GM21360 (cell line): Measurements from ENCODE around the gene ZDHHC4.
A peak's percentile ranks its signal among the peaks of the same experiment; 100 is the strongest.

Experiments used
- ATAC-seq: cut with Tn5 transposase; IDR thresholded peaks from one replicate; pipeline ENCODE4 v1.9.1; 2021; ENCODE audit warnings: mild to moderate bottlenecking, moderate library complexity; ENCODE audit not compliant: unreplicated experiment

ZDHHC4 gene

DNA sequence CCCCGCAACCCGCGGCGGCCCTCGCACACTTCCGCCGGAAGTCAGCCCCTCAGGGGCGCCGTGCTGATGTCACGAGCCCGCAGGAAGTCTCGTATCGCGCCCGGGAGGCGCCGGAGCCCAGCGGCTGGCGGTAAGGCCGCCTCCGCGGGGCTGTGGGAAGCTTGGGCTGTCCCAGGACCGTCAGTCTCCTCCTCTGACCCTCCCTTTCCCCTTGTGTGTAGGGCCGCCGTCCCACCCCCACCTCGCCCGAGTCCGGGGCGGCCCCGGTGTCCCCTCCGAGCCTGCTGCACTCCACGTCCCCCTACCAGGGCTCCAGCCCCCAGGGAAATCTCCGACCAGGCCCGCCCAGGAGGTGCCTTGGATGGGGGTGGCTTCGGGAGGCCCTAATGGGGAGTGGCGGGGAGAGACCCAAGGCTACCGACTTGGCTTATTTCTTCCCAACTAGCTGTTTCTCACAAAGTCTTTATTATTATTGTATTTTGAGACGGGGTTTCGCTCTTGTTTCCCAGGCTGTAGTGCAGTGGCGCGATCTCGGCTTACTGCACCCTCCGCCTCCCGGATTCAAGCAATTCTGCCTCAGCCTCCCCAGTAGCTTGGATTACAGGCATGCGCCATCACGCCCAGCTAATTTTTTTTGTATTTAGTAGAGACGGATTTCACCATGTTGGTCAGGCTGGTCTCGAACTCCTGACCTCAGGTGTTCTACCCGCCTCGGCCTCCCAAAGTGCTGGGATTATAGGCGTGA, at the start of gene ZDHHC4:
Gene ZDHHC4 (plus strand): TSS at position 86 of the 745 bp plus-strand sequence. CDS start 3,108 bp downstream, outside the sequence.
- ATAC-seq = peak; percentile 95

DNA sequence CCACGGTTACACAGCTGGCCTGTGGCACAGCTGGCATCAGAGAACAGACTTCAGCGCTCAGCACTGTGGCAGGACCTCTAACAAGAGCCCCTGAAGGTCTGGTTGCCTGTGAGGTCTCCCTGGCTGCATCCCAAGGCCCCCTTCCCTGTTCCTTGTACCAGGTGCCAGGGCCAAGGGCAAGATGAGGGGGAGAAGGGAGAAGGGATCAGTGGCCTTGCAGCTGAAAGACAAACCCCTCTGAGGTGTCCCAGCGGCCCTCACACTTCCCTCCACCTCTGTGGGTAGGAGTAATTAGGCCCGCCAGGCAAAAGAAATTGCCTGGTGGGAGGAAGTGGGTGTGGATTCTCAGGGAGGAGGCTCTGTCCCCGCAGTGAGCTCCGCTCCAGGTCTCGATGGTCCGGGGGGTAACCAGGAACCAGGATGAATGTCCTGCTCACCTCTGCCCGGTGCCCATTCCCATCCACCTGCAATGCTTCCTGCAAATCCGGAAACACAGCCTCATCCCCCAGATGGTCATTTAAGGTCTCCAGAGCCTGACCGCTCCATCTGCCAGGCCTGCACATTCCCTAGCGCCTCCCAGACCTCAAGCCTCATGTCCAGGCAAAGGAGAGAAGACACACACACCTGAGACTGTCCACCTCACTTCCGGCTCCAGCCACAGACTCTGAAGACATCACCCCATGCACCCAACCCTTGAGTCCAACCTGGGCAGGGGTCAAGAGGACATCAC, 48.7 kb upstream of the ZDHHC4 start:
- ATAC-seq = no peak

DNA sequence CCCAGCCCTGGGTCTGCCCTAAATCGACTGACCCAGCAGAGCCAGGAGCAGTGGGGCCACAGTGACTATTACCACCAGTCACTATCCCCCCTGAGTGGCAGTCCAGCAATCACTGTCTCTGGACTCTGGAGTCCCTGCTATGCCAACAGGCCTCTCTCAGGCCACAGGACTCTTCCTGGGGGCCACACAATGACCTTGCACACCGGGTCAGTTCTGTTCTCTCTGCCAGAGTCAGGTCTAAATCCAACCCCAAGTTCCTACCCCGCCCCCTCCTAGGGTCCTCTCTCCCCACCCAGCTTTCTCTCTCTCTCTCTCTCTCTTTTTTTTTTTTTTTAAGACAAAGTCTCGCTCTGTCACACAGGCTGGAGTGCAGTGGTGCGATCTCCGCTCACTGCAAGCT, 47.6 kb upstream of the ZDHHC4 start:
- ATAC-seq = no peak

DNA sequence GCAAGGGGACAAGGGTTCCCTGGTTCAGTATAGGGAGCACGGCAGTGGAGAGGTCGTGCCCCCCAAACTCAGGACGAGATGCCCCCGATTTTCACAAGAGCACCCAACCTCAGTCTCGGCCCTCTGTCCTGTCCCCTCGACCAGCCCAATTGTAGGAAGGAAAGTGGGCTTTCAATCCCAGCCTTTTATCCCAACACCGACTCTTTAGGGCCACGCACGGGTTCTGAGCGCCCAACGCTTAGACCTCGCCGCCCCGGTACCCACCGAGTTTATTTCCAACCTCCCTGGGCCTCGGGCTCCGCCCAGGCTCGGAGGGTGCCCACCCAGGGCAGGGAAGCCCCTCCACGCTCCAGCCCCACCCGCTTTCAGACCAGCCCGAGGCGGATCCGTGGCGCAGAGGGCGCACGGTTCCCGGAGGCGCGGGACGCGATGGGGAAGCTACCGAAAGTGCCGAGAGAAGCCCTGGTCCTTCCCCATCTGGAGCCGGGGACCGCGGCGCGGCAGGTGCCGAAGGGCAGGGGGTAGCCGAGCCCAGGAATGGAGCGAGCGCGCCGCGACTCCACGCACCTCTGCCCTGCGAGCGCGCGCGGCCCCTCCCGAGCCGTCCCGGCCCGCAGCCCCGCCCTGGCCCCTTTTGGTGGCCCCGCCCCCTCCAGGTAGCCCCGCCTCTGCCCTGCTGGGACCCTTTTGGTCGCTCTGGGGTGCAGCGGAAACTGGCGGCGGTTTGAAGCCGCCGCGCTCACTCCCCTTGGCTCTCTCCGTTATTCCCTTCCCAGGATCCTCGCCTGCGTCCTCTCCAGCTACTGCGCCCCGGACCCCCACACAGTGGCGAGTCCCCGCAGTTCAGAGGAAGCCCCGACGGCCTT, 46.4 kb upstream of the ZDHHC4 start:
- ATAC-seq = no peak

DNA sequence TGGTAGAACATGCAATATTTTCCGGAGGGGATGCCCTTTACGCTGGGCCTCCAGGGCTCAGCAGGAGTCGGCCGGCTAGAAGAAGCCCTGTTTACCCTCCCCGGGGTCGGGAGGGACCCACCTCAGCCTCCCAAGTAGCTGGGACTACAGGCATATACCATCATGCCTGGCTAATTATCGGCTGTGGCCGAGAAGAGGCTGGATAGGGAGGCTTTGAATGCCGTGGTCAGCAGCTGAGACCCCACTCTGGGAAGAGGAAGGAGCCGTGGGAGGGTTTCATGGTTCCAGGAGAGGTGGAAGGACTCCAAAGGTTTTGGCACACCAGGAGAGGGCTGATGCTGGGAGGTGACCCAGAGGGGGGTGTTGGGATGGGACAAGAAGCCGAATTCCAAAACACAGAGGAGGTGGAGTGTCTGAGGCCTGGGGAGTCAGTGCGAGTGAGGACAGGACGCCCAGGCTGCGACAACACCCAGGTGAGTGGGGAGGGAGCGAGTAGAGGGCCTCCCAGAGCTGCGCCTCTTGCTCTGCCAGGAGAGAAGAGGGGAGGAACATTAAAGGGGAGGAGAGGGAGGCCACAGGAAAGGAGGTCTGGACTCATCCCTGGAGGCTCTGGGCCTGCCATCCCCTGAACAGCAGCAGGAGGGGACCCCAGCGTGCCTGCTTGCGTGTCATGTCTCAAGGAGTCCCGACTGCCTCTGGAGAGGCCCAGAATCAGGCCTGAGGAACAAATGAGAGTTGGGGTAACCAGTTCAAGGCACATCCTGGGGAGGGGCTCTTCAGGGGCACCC, 45.6 kb upstream of the ZDHHC4 start:
- no peak for ATAC-seq

DNA sequence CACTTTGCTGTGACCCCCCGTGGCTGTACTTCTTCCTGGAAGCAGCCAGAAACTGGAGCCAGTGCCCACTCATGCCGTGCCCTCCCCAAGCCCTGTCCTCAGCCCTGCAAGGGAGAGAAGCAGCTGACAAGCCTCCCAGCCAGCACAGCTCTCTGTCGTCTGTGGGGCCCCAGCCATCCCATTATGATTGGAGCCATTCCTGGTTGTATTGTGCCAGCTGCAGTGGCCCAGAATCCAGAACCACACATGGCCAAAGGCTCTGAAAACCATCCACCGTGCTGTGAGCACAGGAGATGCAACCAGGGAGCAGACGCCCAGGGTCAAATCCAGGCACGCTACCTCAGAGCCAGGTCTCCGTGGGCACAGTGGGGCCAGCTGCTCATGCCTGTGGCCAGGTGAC, 44.7 kb upstream of the ZDHHC4 start:
- ATAC-seq = no peak

DNA sequence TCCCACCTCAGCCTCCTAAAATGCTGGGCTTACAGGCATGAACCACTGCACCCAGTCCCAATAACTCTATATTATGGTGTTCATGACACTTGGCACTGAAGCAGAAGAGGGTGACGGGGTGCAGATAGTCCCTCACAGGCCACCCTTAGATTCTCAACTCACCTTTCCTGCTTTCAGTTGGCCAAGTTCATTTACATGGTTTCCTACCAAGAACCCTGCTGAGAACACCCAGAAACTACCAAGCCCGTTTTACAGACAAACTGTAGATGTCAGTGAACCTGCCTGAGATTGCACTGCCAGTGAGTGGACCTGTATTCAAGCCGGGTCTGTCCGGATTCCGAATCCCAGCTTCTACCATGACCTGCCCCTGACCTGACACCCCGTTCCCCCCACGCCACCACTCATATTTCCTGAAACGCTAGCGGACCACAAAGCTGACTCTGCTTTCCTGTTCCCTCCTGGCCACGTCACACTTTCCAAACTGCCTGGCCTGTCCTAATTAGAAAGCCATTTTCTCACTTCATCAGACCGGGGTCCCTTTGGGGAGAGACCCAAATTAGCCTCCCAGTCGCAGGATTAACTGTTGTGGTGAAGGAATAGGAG, 43.3 kb upstream of the ZDHHC4 start:
- no peak for ATAC-seq

DNA sequence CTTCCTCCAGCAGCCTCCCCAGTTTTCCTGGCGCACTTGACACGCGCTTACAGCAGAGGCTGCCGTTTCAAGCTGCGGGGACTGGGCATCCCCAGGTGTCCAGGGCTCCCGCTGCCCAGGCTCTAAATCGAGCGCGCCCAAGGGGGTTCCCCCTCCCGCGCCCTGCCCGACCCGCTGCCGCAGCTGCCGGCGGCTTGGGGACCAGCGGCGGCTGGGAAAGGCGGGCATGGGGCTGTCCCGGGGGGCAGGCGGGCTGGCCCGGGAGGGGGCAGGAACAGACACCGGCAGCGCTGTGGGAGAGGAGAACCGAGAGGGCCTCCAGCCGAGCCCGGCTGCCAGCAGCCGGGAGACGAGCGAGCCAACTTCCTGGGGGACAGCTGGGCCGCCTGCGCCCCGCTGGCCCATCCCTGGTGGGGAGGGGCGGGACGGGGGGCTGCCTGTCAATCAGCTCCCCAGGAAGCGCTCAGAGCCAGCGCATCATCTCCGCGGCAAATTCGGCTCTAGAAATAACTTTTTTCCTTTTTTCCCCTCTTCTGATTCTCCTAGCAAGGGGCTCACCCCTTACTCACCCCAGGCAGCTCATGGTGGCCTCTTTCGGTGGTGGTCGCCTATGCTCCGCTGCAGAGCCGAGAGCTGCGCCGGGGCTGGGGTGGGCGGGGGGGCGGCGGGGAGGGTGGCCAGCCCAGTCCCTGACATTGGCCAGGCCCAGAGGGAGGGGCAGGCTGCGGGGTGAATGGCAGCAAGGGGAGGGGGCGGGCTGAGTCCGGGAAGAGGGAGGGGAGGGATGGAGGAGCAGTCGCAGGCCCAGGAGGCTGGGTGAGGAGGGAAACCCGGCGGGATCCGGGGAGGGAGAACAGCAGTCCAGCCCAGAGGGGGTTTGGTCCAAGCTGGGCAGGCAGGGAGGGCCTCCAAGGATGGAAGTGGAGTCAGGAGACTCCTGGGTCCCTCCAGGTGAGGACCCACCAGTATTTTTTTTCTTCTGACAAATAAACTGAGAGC, 40.7 kb upstream of the ZDHHC4 start:
- no peak for ATAC-seq

DNA sequence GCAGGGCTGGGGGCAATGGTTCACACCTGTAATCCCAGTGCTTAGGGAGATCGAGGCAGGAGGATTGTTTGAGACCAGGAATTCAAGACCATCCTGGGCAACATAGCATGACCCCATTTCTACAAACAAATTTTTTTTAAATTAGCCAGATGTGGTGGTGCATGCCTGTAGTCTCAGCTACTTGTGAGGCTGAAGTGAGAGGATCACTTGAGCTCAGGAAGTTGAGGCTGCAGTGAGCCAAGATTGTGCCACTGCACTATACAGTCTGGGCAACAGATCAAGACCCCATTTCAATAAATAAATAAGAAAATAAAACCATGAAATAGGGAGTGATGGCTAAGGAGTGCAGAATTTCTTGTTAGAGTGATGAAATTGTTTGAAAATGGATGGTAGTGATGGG, 34.9 kb upstream of the ZDHHC4 start:
- no peak for ATAC-seq

DNA sequence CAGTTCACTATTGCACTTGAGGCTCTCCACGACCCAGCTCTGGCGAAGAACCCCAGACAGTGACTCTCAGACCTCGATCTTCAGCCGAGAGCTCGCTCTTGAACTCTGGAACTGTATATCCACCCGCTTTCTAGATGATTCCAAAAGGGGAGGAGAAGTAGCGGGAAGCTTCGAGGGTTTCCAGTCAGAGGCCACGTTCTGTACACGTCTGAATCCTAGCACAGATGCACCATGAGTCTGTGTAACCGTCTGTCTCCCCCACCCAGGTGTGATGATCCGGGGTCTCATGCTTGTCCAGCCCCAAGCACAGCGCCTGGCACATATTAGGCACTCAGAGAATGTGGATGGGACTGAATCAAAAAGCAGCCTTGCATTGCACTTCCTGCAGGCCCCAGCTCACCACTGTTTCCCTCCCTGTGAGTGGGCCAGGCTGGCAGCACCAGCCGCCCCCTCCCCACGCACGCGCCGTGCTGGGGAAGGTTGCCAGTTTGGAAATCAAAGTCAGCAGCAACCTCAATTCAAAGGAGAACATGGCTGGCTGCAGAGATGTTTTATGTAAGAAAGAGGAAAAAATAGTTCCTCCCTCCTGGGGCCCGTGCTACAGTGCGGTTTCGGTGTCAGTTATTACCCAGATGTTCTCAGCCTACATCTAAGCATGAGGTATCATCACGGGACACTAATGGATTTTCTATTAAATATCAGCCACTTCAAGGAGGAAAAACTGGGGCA, 31.7 kb upstream of the ZDHHC4 start:
- ATAC-seq = no peak

DNA sequence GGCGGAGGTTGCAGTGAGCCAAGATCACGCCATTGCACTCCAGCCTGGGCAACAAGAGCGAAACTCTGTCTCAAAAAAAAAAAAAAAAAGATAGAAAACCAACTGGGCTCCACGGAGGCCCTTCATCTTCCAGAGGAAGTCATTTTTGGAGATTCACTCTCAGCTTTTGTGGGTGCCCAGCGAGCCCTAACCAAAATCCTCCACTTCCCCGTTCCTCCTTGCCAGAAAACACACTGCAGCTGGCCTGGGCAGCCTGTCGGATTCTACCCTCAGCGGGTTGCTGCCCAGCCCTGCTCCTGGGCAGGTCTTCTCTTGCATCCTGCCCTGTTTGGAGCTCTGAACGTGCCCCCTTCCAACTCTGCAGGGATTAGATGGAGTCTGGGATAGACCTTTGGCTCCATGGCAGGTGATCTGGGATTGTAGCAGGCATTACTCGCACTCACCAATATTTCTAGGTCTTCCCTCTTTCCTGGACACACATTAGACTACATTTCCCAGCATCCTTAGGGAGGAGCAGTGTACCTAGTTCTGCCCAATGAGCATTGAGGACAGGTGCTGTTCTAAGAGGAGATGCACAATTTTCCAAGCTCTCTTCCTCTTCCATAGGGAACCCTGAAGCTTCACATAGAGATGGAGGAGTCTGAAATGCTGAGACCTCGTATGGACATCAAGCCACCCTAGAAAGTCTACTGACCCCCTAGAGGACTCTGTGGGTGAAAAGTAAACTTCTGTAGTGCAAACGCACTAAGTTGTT, 30.6 kb upstream of the ZDHHC4 start:
- ATAC-seq = no peak

DNA sequence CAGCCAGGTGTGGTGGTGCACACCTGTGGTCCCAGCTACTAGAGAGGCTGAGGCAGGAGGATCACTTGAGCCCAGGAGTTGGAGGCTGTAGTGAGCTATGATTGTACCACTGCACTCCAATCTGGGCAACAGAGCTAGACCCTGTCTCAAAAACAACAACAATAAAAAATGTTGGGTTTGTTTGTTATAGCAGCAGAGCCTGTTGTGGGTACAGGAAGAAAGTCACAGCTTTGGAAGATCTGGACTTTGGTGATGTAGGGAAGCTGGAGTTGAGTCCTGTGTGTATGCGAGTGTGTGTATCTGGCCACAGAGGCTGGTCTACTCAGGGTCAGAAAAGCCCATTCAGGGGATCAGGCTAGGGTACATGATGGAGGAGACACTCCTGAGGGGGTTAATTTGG, 29.9 kb upstream of the ZDHHC4 start:
- no peak for ATAC-seq

DNA sequence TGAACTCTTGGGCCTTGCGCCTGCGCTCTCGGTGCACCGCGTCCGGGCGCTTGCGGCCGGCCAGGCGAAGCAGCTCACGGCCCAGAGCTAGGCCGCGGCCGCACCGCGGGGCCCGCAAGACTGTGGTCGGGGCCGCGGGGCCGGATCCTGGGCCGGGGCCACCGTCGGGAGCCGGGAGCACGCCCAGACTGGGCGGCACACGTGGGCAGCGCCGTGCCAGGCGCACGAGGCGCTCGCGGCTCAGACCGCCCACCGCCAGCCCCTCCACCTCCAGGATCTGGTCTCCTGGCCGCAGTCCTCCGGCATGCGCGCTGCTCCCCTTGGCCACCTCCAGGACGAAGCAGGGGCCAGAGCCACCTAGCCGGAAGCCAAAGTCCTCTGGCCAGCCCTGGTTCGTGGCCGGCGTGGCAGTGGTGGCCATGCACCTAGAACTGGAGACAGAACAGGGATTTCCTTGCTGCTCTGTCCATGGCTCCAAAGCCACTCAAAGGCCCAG, 26.2 kb upstream of the ZDHHC4 start, which contains the start of gene GRID2IP:
Gene GRID2IP (minus strand): TSS at position 446 of the 496 bp plus-strand sequence. CDS start 25 bp downstream, at position 421.
- ATAC-seq = no peak

DNA sequence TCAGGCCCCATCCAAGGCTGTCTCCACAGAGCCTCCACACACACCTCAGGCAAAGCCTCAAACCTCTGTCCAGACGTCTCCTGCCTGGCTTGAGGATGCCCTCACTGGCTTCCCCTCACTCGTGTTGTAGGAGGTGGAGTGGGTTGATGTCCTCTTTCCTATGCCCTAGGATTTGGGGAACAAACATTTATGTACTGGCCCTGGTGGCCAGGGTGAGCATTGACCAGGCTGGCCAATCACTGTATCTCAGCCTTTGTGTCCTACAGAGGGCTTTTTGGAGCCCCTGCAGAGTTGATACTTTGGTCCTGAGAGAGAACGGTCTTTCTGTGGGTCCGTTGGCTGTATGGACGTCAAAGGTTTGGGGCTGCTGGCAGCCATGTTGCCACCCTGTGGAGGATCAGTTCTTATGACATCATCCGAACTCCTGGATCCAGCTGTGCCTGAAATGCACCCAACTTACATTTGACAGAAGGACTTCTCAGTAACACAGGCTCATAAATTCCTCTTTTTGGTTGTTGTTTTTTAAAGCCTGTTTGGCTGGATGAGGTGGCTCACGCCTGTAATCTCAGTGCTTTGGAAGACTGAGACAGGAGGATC, 23.7 kb upstream of the ZDHHC4 start:
- ATAC-seq = no peak

DNA sequence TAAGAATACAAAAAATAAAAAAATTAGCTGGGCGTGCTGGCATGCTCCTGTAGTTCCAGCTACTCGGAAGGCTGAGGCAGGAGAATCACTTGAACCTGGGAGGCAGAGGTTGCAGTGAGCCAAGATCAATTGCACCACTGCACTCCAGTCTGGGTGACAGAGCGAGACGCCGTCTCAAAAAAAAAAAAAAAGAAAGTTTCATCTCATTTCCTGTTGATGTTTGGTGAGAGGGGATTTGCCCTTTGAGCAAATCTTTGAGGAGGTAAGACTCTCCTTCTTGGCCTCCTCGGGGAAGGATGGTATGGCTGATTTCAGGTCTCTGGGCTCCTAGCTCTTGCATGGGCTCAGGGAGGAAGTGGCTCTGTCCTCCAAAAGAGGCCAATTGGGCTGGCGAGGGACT, 22.4 kb upstream of the ZDHHC4 start:
- ATAC-seq = no peak

DNA sequence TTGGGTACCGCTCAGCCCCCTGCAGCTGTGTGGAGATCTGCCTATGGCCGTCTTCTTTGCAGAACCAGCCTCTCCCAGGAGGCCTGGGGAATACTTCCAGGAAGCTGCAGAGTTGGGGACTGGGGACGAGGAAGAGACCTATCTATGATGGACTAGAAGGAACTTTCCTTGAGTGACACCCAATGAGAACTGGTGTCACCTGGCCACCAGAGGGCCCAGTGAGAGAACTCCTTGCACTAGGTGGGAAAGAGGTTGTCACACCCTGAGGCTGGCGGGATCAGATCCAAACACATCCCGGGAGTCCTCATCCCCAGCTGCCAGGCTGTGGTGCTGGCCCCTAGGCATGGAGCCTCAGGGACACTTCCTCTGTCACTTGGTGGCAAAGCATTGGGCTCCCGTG, 21.1 kb upstream of the ZDHHC4 start:
- no peak for ATAC-seq

DNA sequence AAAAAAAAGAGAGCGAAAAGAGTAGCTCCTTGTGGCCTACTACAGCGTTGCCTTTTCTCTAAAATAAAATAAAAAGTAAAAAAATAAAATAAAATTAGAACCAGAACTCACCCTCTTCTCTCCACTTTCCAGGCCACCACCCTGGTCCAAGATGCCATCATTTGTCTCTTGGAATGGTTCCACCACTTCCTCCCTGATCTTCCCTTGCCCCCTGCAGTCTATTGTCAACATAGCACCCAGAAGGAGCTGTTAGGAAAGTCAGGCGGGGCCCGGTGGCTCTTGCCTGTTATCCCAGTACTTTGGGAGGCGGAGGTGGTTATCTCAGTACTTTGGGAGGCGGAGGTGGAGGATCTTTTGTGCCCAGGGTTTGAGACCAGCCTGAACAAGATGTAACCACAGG, 18.4 kb upstream of the ZDHHC4 start:
- no peak for ATAC-seq
